Measurements from ENCODE around the gene MYO7B.

The MYO7B gene

DNA sequence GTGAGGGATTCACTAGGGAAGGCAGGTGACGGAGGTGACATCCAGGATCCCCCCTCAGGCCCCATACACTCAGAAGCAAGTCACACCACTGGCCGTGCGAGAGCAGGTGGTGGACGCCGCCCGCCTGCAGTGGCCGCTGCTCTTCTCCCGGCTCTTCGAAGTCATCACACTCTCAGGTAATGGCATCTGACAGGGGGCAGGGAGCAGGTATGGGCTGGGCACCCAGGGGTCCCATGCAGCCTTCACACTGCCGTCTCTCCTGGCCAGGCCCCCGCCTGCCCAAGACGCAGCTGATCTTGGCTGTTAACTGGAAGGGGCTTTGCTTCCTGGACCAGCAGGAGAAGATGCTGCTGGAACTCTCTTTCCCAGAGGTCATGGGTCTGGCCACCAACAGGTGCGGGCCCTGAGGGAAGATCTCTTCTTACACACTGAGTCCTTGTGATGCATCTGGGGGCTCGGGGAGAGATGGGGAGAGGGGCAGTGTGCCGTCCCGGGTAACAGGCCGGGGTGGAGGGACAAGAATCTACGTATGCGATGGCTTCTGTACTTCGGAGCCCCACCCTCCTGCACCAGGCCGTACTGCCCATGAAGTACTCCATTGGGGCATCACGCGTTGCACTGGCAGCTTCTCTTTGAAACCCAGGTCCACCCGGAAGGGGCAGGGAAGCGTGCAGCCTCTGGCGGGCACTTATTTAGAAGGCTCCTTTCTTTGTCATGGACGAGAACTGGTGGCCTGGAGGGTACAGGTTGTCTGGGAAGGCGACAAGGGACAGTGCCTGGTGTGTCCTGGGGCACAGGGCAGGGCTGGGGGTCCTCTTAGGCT is 91.6 kb downstream of the MYO7B start:
- no peak for DNase-seq (ENCODE audit: low spot score)

DNA sequence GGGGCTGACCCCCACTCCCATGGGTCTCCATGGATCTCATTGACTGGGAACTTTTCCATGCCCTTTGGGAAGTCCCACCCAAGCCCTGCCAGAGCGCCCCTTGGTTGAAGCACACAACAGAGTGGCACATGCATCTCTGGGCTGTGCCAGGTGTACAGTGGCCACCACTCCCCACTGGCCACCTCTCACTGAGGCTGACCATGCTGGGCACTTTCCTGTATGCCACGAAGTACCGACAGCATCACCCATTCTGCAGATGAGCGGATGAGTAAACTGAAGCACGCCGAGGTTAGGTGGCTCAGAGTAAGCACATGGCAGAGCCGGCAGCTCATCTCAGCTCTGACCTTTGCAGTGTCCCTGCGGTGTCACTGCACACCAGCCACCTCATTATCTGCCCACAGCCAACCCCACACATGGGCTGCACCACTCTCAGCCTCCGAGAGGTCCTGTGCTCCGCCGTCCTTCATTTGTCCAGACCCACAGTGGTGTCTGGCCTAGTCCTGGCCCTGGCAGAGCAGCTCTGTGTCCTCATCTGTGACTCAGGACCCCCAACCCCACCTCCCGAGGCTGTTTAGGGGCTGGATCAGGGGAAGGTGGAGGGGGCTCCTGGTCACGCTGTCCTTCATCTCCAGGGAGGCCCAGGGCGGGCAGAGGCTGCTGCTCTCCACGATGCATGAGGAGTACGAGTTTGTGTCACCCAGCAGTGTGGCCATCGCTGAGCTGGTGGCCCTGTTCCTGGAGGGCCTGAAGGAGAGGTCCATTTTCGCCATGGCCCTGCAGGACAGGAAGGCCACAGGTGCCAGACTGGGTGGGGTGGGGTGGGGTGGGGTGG is 92.5 kb downstream of the MYO7B start:
- DNase-seq (ENCODE audit: low spot score): no peak

GRCh38 chr2:127628767-127629614 is 93.5 kb downstream of the MYO7B start:
- no peak for DNase-seq (ENCODE audit: low spot score)

DNA sequence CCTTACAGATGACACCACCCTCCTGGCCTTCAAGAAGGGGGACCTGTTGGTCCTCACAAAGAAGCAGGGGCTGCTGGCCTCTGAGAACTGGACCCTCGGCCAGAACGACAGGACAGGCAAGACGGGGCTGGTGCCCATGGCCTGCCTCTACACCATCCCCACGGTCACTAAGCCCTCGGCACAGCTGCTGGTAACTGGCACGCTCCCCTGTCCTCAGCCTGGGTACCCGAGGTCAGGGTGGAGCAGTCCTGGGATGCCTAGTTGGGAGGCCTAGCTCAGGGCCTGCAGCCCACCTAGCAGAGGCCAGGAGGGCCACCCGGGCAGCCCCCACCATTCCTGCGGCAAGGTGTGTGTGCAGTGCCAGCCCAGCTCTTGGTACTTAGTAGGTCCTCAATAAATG is 94.2 kb downstream of the MYO7B start:
- no peak for DNase-seq (ENCODE audit: low spot score)

DNA sequence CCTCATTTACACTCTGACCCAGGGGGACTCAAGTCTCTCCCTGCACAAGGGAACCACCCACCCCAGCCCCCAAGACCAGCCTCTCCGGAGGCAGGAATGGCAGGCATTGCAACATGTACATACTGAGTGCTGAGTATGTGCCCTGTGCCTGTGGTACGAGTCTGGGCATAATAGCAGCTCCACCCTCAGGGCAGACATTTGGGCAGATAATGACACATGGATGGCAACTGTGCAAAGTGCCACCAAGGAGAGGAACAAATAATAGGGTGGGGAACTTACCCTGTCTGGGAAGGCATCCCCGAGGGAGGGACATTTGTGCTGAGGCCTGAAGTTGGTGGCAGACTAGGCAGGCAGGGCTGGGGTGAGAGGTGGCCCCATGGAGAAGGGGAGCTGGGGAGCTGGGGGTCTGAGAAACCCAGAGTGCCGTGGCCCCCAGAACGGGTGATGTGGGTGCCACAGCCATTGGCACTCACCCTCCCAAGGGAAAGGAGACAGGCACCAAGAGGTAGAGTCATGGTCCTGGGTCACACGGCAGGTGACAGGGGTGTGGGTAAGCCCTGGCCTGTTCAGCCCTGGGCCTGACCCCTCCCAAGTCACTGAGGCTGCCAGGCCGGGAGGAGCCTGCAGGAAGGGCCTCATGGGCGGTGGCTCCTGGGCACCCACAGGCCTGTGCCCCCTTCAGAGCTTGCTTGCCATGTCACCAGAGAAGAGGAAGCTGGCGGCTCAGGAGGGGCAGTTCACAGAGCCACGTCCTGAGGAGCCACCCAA is 94.8 kb downstream of the MYO7B start:
- DNase-seq (ENCODE audit: low spot score): no peak

DNA sequence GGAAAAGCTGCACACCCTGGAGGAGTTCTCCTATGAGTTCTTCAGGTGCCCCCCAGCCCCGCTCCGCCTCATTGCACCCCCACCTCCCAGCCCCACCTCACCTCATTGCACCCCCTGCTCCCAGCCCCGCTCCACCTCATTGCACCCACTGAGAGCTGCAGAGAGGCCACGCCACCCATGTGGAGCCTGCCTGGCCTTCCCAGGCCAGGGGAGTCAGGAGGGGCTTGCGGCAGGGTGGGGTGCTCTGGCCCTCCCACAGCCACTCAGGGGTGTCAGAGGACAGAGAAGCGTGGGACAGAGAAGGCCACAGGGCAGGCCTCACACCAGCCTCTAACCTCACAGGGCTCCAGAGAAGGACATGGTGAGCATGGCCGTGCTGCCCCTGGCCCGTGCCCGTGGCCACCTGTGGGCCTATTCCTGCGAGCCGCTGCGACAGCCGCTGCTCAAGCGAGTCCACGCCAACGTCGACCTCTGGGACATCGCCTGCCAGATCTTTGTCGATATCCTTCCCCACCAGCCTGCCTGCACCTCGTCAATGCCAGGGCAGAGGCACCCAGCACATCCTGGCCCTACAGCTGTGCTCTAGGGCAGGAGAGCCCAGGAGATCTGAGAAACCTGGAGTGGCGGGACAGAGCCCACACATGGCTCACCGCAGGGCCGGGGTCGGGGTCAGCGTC is 95.5 kb downstream of the MYO7B start:
- no peak for DNase-seq (ENCODE audit: low spot score)

DNA sequence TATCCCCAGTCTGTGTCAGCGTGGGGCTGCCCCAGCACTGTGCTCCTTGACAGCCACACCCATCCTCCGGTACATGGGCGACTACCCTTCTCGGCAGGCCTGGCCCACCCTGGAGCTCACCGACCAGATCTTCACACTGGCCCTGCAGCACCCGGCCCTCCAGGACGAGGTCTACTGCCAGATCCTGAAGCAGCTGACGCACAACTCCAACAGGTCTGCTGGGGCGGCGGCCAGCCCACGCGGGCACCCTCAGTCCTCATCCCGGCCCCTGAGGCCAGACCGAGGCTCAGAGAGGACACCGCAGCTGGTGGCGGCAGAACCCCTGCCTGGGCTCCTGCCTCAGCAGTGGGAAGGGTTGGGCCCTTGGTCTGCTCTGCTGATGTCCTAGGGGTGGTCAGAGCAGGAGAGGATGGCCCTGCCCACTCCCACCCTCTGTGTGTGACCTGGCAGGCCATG is 96.1 kb downstream of the MYO7B start:
- DNase-seq (ENCODE audit: low spot score): no peak

DNA sequence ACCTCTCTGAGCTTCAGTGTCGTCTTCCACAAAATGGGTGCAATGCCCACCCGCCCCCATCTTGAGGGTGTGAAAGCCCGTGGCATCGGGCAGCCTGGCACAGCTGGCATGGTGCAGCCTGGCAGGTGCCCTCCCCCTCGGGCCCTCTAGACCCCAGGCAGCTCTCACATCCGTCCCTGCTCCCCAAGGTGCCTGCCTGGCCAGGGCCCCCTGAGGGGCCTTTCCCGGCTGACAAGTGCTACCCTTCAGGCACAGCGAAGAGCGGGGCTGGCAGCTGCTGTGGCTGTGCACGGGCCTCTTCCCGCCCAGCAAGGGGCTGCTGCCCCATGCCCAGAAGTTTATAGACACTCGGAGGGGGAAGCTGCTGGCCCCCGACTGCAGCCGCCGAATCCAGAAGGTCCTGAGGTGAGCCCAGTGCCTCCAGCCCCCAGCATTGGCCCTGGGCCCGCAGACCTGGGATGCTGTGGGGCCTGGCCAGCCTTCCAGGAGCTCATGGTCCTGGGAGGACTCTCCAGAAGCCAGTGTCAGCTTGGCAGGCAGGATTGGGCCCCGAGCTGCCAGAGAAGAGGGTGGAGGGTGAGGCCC is 96.6 kb downstream of the MYO7B start:
- no peak for DNase-seq (ENCODE audit: low spot score)

GRCh38 chr2:127632592-127633489 is 97.4 kb downstream of the MYO7B start:
- DNase-seq (ENCODE audit: low spot score): no peak

DNA sequence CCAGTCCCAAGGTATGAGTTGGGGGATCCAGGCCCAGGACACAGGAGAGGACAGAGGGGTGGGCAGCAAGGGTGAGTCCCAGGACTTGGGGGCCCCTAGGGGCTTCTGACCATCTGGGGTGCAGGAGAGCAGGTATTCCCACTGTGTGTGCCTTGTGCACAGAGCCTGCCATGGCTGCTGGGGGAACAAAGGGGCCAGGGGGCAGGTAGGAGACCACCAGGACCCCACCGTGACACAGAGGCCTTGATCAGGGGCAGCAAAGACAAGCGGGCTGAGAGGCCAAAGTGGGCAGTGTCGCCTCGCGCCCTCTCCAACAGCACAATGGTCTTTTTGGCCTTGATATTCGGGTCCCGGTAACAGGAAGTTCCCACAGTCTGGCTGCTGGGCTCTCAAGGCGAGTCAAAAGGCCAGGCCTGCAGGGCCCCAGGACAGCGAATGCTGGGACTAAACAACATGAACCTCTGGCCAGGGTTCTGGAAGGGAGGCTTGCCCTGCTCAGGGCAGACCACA is 98.1 kb downstream of the MYO7B start:
- no peak for DNase-seq (ENCODE audit: low spot score)

DNA sequence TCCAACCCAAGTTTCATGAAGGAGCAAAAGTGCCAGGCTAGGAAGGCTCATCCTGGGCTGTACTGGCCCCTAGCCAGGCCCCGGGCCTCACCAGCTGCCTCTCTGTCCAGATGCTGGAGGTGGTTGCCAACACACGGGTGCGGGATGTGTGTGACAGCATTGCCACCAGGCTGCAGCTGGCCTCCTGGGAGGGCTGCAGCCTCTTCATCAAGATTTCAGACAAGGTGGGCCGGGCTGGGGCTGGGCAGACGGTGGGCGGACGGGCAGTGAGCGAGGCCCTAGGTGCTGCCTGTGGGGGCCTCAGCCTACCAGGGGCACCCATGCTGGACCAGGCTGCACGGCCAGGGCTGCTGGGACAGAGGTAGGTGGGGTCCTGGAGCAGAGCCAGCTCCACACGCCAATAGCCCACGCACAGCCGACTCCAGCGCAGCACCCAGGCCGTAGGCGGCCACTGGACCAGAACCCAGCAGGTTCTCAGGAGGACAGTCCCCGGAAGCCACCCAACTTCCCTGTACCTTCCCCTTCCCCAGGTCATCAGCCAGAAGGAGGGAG is 98.7 kb downstream of the MYO7B start:
- DNase-seq (ENCODE audit: low spot score): no peak

DNA sequence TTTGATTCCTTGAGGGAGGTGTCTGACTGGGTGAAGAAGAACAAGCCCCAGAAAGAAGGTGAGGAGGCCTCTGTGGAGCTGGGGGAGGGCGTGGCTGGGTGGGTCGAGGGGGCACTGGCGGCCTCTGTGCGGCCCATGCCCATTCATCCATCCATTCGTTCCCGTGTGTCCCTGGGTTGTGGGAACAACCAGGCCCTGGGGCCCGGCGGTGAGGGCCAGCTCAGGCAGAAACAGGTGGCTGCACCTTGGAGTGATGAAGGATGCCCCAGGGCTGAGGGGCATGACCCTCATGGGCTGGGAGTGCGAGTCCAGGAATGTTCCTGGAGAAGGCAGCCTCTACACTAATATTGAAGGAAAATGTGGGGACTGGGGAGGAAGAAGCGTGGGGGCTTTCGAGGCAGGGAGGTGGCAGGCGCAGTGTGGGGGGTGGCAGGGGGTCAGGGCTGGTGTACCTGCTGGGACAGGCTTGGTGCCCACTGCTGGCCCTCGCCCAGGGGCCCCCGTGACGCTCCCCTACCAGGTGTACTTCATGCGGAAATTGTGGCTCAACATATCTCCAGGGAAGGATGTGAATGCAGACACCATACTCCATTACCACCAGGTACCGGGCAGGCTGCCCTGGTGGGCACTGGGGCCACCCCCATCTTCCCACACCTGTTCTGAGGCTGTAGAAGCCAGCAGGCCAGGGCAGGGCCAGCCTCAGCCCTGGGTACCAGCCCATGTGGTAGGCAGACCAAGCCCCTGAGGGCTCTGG is 99.3 kb downstream of the MYO7B start:
- no peak for DNase-seq (ENCODE audit: low spot score)

- DNase-seq (ENCODE audit: low spot score): no peak
Observed at GRCh38 chr2:127635380-127636237, 100.1 kb downstream of the MYO7B start.

- DNase-seq (ENCODE audit: low spot score): no peak
Observed at GRCh38 chr2:127636248-127637235, 101.1 kb downstream of the MYO7B start.

DNA sequence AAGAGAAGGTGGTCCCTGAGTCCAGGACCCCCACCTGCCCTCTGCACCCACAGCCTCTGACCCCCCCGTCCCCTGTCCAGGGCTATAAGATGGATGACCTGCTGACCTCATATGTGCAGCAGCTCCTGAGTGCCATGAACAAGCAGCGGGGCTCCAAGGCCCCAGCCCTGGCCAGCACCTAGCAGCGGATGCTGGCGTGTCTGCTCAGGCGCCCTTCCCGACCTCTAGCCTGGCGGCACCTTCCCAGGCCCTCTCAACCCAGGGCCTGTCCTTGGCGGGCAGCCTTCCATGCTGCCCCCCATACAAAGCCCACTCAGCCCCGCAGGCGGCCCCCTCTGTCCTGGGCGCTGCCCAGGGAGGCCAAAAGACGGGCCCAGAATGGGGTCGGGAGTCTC is 101.8 kb downstream of the MYO7B start:
- no peak for DNase-seq (ENCODE audit: low spot score)

DNA sequence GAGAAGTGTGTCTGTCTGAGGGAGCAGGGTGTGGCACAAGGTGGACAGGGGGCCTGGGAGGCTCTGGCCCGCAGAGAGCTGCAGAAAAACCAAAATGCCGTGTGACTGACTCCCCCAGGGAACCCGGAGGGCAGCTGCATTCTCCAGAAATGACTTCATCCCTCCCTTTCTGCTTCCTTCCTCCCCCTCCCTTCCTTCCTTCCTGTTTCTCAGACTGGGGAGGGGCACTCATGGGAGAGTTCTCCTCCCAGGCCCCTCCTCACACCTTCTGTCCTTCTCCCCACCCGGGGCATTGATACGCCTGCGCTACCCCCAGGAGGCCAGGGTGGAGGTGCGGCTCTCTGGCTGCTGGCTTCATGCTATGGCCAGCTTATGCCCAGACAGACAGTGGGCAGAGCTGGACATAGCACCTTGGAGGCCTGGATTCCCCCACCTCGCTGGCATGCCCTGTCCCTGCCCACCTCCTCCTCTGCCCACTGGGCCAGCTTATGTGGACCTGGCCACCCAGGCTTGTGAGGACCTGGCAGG is 102.3 kb downstream of the MYO7B start:
- DNase-seq (ENCODE audit: low spot score): peak; percentile 93
